ENCODE results near the gene GRIK4. TPM values are rescaled to one million over a fixed set of nuclear protein-coding genes. Genes with fewer than 3 reads are reported as not detected.

The GRIK4 gene
- total RNA-seq, 1 donor from 2014 or later = 2.2 TPM

DNA sequence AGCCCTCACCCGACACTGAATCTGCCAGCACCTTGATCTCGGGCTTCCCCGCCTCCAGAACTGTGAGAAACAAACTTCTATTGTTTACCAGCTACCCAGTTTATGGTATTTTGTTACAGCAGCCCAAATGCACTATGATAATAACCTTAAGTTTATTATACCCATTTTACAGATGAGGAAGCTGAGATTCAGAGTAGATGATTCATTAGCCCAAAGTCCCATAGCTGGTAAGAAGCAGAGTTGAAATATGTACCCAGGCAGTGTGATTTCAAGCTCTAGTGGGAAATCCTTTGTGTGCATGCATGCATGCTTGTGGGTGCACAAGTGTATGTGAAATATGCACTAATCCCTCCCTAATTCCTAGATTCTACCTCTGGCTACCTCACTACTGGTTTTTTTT, 7.9 kb downstream of the GRIK4 start:
- no peak overlapping the region for H3K4me3 Mint-ChIP-seq (ENCODE audit: unreplicated experiment)
- H3K27me3 Mint-ChIP-seq (ENCODE audit: low read depth, unreplicated experiment) = peaks cover 38% of the 10 kb centered on the region

DNA sequence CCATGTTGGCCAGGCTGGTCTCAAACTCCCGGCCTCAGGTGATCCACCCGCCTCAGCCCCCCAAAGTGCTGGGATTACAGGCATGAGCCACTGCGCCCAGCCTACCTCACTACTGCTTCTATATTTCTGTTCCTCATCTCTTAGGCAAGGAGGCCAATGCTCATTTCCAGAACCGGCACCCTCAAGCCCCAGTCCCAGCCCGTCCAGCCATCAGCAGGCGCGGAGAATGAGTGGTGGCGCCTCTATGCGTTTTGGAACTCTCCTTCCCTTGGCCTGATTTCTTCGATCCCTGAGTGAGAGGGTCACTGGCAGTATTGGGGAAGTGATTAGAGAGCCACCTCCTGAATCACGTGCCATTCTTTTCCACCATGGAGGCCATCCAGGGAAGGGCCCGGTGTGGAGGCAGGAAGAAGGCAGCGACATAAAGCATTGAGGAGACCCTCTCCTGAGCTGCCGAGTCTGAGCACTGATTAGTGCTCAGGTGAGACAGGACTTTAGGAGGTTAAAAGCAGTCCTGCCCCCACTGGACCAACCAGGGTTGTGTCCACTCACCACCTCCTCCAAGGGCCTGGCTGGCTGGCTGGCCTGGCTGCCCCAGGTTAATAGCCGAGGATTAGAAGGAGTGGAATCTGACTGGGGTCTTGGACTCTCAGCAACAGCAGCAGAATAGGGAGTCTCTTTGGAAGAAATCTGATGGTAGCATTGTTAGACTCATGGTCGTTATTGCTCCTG, 8.7 kb downstream of the GRIK4 start:
- no peak overlapping the region for H3K4me3 ChIP-seq (ENCODE audit: insufficient read depth, low read depth, low read length)
- DNase-seq (ENCODE audit: low read depth) (no peak), FAIRE-seq (no peak)
- Mint-ChIP-seq H3K36me3 (ENCODE audit: low read depth, unreplicated experiment) (peaks cover 2% of the 10 kb centered on the region), H3K27ac (ENCODE audit: unreplicated experiment) (no peak overlapping the region), H3K9me3 (ENCODE audit: unreplicated experiment) (no peaks in the 10 kb centered on the region), H3K4me1 (ENCODE audit: low read depth, unreplicated experiment) (peaks cover 16% of the 10 kb centered on the region), H3K4me3 (ENCODE audit: unreplicated experiment) (no peak overlapping the region), H3K27me3 (ENCODE audit: low read depth, unreplicated experiment) (peaks cover 38% of the 10 kb centered on the region)
- H3K4me2 ChIP-seq (ENCODE audit: low read length) = no peak overlapping the region
- TF ChIP-seq, protein P1, sequence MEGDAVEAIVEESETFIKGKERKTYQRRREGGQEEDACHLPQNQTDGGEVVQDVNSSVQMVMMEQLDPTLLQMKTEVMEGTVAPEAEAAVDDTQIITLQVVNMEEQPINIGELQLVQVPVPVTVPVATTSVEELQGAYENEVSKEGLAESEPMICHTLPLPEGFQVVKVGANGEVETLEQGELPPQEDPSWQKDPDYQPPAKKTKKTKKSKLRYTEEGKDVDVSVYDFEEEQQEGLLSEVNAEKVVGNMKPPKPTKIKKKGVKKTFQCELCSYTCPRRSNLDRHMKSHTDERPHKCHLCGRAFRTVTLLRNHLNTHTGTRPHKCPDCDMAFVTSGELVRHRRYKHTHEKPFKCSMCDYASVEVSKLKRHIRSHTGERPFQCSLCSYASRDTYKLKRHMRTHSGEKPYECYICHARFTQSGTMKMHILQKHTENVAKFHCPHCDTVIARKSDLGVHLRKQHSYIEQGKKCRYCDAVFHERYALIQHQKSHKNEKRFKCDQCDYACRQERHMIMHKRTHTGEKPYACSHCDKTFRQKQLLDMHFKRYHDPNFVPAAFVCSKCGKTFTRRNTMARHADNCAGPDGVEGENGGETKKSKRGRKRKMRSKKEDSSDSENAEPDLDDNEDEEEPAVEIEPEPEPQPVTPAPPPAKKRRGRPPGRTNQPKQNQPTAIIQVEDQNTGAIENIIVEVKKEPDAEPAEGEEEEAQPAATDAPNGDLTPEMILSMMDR (IDR thresholded peaks at IDR 0.05; ENCODE audit: insufficient read depth, low read depth, low read length) = no peak
- no peak for TF ChIP-seq EZH2 (IDR thresholded peaks at IDR 0.05; ENCODE audit: insufficient read depth, low read length)
- H3K79me2 ChIP-seq (ENCODE audit: insufficient read depth, low read length) = no peaks in the 10 kb centered on the region
- H3K4me1 ChIP-seq (ENCODE audit: insufficient read depth, low read length) = peaks cover 8% of the 10 kb centered on the region
- no peak overlapping the region for H2AFZ ChIP-seq (ENCODE audit: low read depth, low read length)
- no peaks in the 10 kb centered on the region for H3K9me3 ChIP-seq (ENCODE audit: insufficient read depth, low read depth, low read length)
- H3K27me3 ChIP-seq (ENCODE audit: insufficient read depth, low read length) = peaks cover 10% of the 10 kb centered on the region
- no peaks in the 10 kb centered on the region for H3K36me3 ChIP-seq (ENCODE audit: insufficient read depth, low read length)
- H3K27ac ChIP-seq (ENCODE audit: low read depth, low read length) = no peak overlapping the region
- no peaks in the 10 kb centered on the region for H4K20me1 ChIP-seq (ENCODE audit: insufficient read depth, low read length)
- no peak overlapping the region for H3K9ac ChIP-seq (ENCODE audit: low read length)

More for the DNA sequence above, 7.9 kb downstream of the GRIK4 start:
- DNase-seq (ENCODE audit: low read depth) (no peak), FAIRE-seq (no peak)
- no peak overlapping the region for H3K4me2 ChIP-seq (ENCODE audit: low read length)
- peaks cover 8% of the 10 kb centered on the region for H3K4me1 ChIP-seq (ENCODE audit: insufficient read depth, low read length)
- H3K36me3 Mint-ChIP-seq (ENCODE audit: low read depth, unreplicated experiment) = peaks cover 2% of the 10 kb centered on the region
- no peaks in the 10 kb centered on the region for H3K9me3 Mint-ChIP-seq (ENCODE audit: unreplicated experiment)
- TF ChIP-seq EZH2 (IDR thresholded peaks at IDR 0.05; ENCODE audit: insufficient read depth, low read length) = no peak
- TF ChIP-seq, protein P1 (IDR thresholded peaks at IDR 0.05; ENCODE audit: insufficient read depth, low read depth, low read length) = no peak
- H3K9me3 ChIP-seq (ENCODE audit: insufficient read depth, low read depth, low read length) = no peaks in the 10 kb centered on the region
- H3K27ac ChIP-seq (ENCODE audit: low read depth, low read length) = no peak overlapping the region
- H3K4me3 ChIP-seq (ENCODE audit: insufficient read depth, low read depth, low read length) = no peak overlapping the region
- no peaks in the 10 kb centered on the region for H3K36me3 ChIP-seq (ENCODE audit: insufficient read depth, low read length)
- peaks cover 10% of the 10 kb centered on the region for H3K27me3 ChIP-seq (ENCODE audit: insufficient read depth, low read length)
- peaks cover 16% of the 10 kb centered on the region for H3K4me1 Mint-ChIP-seq (ENCODE audit: low read depth, unreplicated experiment)
- H2AFZ ChIP-seq (ENCODE audit: low read depth, low read length) = no peak overlapping the region
- no peaks in the 10 kb centered on the region for H3K79me2 ChIP-seq (ENCODE audit: insufficient read depth, low read length)
- no peak overlapping the region for H3K27ac Mint-ChIP-seq (ENCODE audit: unreplicated experiment)
- no peak overlapping the region for H3K9ac ChIP-seq (ENCODE audit: low read length)
- no peaks in the 10 kb centered on the region for H4K20me1 ChIP-seq (ENCODE audit: insufficient read depth, low read length)

DNA sequence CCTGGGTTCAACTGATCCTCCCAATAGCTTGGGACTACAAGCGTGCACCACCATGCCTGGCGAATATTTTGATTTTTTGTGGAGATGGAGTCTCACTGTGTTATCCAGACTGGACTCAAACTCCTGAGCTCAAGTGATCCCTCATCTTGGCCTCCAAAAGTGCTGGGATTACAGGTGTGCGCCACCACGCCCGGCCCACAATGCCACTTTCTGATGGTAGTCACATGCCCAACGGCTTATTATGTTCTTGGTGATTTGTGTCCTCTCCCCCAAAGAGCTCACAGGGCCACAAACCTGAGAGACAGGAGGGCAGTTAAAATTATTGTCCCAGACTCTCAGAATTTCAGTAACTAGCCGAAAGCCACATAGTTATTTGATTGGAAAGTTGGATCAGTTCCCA, 9.6 kb downstream of the GRIK4 start:
- no peak overlapping the region for H3K9ac ChIP-seq (ENCODE audit: low read length)
- Mint-ChIP-seq H3K4me3 (ENCODE audit: unreplicated experiment) (no peak overlapping the region), H3K4me1 (ENCODE audit: low read depth, unreplicated experiment) (peaks cover 16% of the 10 kb centered on the region), H3K27ac (ENCODE audit: unreplicated experiment) (no peak overlapping the region), H3K9me3 (ENCODE audit: unreplicated experiment) (no peaks in the 10 kb centered on the region), H3K36me3 (ENCODE audit: low read depth, unreplicated experiment) (peaks cover 2% of the 10 kb centered on the region), H3K27me3 (ENCODE audit: low read depth, unreplicated experiment) (peaks cover 37% of the 10 kb centered on the region)
- no peak overlapping the region for H2AFZ ChIP-seq (ENCODE audit: low read depth, low read length)
- peaks cover 8% of the 10 kb centered on the region for H3K4me1 ChIP-seq (ENCODE audit: insufficient read depth, low read length)
- no peak overlapping the region for H3K4me2 ChIP-seq (ENCODE audit: low read length)
- H3K9me3 ChIP-seq (ENCODE audit: insufficient read depth, low read depth, low read length) = no peaks in the 10 kb centered on the region
- no peaks in the 10 kb centered on the region for H3K36me3 ChIP-seq (ENCODE audit: insufficient read depth, low read length)
- H3K4me3 ChIP-seq (ENCODE audit: insufficient read depth, low read depth, low read length) = no peak overlapping the region
- no peak for DNase-seq (ENCODE audit: low read depth)
- no peaks in the 10 kb centered on the region for H3K79me2 ChIP-seq (ENCODE audit: insufficient read depth, low read length)
- no peak for FAIRE-seq
- H3K27me3 ChIP-seq (ENCODE audit: insufficient read depth, low read length) = peaks cover 8% of the 10 kb centered on the region
- TF ChIP-seq EZH2 (IDR thresholded peaks at IDR 0.05; ENCODE audit: insufficient read depth, low read length) = no peak
- TF ChIP-seq, protein P1 (IDR thresholded peaks at IDR 0.05; ENCODE audit: insufficient read depth, low read depth, low read length) = no peak
- no peaks in the 10 kb centered on the region for H4K20me1 ChIP-seq (ENCODE audit: insufficient read depth, low read length)
- no peak overlapping the region for H3K27ac ChIP-seq (ENCODE audit: low read depth, low read length)
